GM12892 (cell line): ENCODE data around the gene EEF1G.

Source experiments
- POLR2A ChIP-seq: IDR thresholded peaks from 2 replicates; pipeline ENCODE4 v1.6.1; 2011; ENCODE audit warnings: low read depth, low read length, control low read depth
- TAF1 ChIP-seq: IDR thresholded peaks from 2 replicates; pipeline ENCODE4 v1.6.1; 2011; ENCODE audit warnings: low read depth, mild to moderate bottlenecking, control low read depth, low read length, borderline replicate concordance

DNA sequence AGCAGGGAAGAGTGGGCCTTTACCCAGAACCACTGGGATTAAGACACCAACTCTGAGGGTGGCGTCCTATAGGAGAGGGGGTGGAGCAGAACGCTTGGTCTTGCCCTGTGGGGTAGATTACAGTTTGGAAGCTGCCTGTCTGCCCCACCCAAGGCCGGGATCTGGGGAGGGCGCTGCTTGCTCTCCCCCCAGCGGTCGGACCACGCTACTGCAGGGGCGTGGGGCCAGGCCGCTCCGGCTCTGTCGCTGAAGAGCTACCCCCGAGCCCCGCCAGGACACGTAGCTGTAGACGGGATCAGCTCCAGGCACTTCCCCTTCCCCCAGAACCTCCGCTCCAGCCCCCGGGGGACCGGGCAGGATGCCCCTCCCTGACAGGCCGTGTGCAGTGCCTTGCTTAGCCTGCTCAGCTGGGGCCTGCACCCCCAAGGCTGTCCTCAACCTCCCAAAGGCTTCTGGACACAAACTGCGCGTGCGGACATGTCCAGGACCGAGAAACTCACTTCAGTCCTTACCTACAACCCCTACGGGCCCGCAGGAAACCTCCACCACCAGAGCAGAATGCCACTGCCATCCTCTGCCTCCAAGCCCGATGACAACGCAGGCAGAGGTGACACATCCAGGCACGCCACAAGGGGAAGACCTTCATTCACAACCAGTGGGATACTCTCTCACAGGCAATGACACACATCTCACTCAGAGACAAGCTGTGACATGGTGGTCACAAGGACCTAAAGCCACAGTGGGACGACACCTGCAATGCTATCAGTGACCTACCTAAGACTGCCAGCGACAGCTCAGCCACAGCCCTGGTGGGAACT, 30.7 kb downstream of the EEF1G start:
- no peak for TF ChIP-seq TAF1
- no peak for TF ChIP-seq POLR2A
